Measurements from ENCODE around the gene AHCYL2. TPM values are rescaled to one million over a fixed set of nuclear protein-coding genes. Genes with fewer than 3 reads are reported as not detected.

Gene AHCYL2
- total RNA-seq, 2 donors from 2014 or later, result 28.3 to 31.4 TPM

GRCh38 chr7:129258649-129259389, 34.0 kb downstream of the AHCYL2 start:
- Histone ChIP-seq H3K27ac (no peak overlapping the region), H3K27me3 (replicated peaks; ENCODE audit: insufficient read depth) (no peaks in the 10 kb centered on the region)
- ATAC-seq (ENCODE audit: insufficient number of reproducible peaks, low FRiP score, low read depth), result no peak

GRCh38 chr7:129262324-129262723, 37.5 kb downstream of the AHCYL2 start:
- Histone ChIP-seq H3K4me3 (no peak overlapping the region), H3K36me3 (no peaks in the 10 kb centered on the region), H3K27ac (no peak overlapping the region), H3K9me3 (no peaks in the 10 kb centered on the region), H3K27me3 (replicated peaks; ENCODE audit: insufficient read depth) (no peaks in the 10 kb centered on the region), H3K4me1 (ENCODE audit: control insufficient read depth in 1 of 2, low read depth in 2 of 2) (no peaks in the 10 kb centered on the region)
- DNase-seq (ENCODE audit: low spot score) (no peak), ATAC-seq (ENCODE audit: insufficient number of reproducible peaks, low FRiP score, low read depth) (no peak)
- TF ChIP-seq, protein P1, sequence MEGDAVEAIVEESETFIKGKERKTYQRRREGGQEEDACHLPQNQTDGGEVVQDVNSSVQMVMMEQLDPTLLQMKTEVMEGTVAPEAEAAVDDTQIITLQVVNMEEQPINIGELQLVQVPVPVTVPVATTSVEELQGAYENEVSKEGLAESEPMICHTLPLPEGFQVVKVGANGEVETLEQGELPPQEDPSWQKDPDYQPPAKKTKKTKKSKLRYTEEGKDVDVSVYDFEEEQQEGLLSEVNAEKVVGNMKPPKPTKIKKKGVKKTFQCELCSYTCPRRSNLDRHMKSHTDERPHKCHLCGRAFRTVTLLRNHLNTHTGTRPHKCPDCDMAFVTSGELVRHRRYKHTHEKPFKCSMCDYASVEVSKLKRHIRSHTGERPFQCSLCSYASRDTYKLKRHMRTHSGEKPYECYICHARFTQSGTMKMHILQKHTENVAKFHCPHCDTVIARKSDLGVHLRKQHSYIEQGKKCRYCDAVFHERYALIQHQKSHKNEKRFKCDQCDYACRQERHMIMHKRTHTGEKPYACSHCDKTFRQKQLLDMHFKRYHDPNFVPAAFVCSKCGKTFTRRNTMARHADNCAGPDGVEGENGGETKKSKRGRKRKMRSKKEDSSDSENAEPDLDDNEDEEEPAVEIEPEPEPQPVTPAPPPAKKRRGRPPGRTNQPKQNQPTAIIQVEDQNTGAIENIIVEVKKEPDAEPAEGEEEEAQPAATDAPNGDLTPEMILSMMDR (IDR thresholded peaks at IDR 0.05), result no peak

More at GRCh38 chr7:129258649-129259389, 34.0 kb downstream of the AHCYL2 start:
- TF ChIP-seq, protein P1 (IDR thresholded peaks at IDR 0.05), result no peak
- H3K9me3 ChIP-seq, result no peaks in the 10 kb centered on the region
- DNase-seq (ENCODE audit: low spot score), result no peak
- no peaks in the 10 kb centered on the region for H3K4me1 ChIP-seq (ENCODE audit: control insufficient read depth in 1 of 2, low read depth in 2 of 2)
- H3K36me3 ChIP-seq, result no peaks in the 10 kb centered on the region
- H3K4me3 ChIP-seq, result no peak overlapping the region

GRCh38 chr7:129263168-129263567, 38.3 kb downstream of the AHCYL2 start:
- Histone ChIP-seq H3K4me3 (no peak overlapping the region), H3K27ac (no peak overlapping the region), H3K4me1 (ENCODE audit: control insufficient read depth in 1 of 2, low read depth in 2 of 2) (no peaks in the 10 kb centered on the region), H3K9me3 (no peaks in the 10 kb centered on the region), H3K27me3 (replicated peaks; ENCODE audit: insufficient read depth) (no peaks in the 10 kb centered on the region), H3K36me3 (no peaks in the 10 kb centered on the region)
- DNase-seq (ENCODE audit: low spot score) (no peak), ATAC-seq (ENCODE audit: insufficient number of reproducible peaks, low FRiP score, low read depth) (no peak)
- TF ChIP-seq, protein P1 (IDR thresholded peaks at IDR 0.05), result no peak

GRCh38 chr7:129264534-129264933, 39.7 kb downstream of the AHCYL2 start:
- no peak overlapping the region for H3K4me3 ChIP-seq
- H3K27ac ChIP-seq, result no peak overlapping the region
- TF ChIP-seq, protein P1 (IDR thresholded peaks at IDR 0.05), result no peak
- no peaks in the 10 kb centered on the region for H3K36me3 ChIP-seq
- DNase-seq (ENCODE audit: low spot score) (no peak), ATAC-seq (ENCODE audit: insufficient number of reproducible peaks, low FRiP score, low read depth) (no peak)
- no peaks in the 10 kb centered on the region for H3K9me3 ChIP-seq
- no peaks in the 10 kb centered on the region for H3K4me1 ChIP-seq (ENCODE audit: control insufficient read depth in 1 of 2, low read depth in 2 of 2)
- no peaks in the 10 kb centered on the region for H3K27me3 ChIP-seq (replicated peaks; ENCODE audit: insufficient read depth)

GRCh38 chr7:129265328-129265727, 40.5 kb downstream of the AHCYL2 start:
- no peak overlapping the region for H3K4me3 ChIP-seq
- no peaks in the 10 kb centered on the region for H3K9me3 ChIP-seq
- H3K27ac ChIP-seq, result no peak overlapping the region
- H3K27me3 ChIP-seq (replicated peaks; ENCODE audit: insufficient read depth), result no peaks in the 10 kb centered on the region
- no peak for ATAC-seq (ENCODE audit: insufficient number of reproducible peaks, low FRiP score, low read depth)
- no peak for DNase-seq (ENCODE audit: low spot score)
- H3K4me1 ChIP-seq (ENCODE audit: control insufficient read depth in 1 of 2, low read depth in 2 of 2), result no peaks in the 10 kb centered on the region
- TF ChIP-seq, protein P1 (IDR thresholded peaks at IDR 0.05), result no peak
- no peaks in the 10 kb centered on the region for H3K36me3 ChIP-seq

Measured in thoracic aorta (tissue), 2 donors.